Lower leg skin (tissue), 3 donors: Measurements from ENCODE around the gene SMIM1.

Experiments
- POLR2A ChIP-seq, 2 donors: fragments of 450-650 bp; IDR thresholded peaks; one replicate each; pipeline ENCODE4 v1.6.1; 2016 to 2017; ENCODE audit warnings: antibody characterized with exemption in 2 of 2, mild to moderate bottlenecking in 1 of 2, moderate library complexity in 1 of 2
- TF ChIP-seq, protein P1 (sequence below), 3 donors: fragments of 450-650 bp; IDR thresholded peaks; one replicate each; pipeline ENCODE4 v1.5.1; 2016; ENCODE audit warnings: antibody characterized with exemption in 3 of 3, mild to moderate bottlenecking in 3 of 3, moderate library complexity in 2 of 3

DNA sequence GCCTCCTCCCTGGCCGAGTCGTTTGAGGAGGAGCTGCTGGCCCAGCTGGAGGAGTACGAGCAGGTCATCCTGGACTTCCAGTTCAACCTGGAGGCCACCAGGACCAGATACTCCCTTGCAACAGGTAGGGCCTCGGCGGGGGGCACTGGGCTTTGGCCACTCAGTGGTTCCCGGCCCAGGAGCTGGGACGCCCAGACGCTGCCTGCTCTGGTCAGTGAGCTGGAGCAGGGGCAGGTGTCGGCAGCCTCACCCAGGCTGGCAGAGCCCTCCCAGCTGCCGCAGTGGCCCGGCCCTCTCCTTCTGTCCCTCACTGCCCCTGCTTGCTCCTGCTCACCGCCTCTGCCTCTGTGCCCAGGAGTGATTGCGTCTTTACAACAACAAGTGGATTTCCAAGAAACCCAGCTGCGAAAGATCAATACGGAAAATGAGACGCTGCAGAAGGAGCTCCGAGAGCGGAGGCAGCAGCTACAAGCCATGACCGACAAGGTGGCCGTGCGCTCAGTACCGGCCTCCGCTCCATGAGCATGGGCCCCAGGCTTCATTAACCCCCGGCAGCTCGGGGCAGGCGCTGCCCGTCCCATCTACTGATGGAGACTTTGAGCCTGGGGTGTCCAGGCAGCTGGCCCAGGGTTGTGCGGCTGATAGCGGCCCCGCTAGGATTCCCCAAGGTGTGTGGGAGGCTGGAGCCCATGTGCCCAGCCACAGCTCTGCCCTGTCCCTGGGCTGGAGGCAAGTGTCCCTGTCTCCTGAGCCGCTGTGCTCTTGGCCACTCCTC lies 9.0 kb upstream of the SMIM1 start:
- TF ChIP-seq, protein P1, sequence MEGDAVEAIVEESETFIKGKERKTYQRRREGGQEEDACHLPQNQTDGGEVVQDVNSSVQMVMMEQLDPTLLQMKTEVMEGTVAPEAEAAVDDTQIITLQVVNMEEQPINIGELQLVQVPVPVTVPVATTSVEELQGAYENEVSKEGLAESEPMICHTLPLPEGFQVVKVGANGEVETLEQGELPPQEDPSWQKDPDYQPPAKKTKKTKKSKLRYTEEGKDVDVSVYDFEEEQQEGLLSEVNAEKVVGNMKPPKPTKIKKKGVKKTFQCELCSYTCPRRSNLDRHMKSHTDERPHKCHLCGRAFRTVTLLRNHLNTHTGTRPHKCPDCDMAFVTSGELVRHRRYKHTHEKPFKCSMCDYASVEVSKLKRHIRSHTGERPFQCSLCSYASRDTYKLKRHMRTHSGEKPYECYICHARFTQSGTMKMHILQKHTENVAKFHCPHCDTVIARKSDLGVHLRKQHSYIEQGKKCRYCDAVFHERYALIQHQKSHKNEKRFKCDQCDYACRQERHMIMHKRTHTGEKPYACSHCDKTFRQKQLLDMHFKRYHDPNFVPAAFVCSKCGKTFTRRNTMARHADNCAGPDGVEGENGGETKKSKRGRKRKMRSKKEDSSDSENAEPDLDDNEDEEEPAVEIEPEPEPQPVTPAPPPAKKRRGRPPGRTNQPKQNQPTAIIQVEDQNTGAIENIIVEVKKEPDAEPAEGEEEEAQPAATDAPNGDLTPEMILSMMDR (IDR thresholded peaks at IDR 0.05) = no peak
- no peak for TF ChIP-seq POLR2A (IDR thresholded peaks at IDR 0.05)
